GM21515 (cell line): ENCODE data around the gene COQ4.
"Not testable (repeated sequence)": the region's sequence is repeated elsewhere in the genome, so short reads cannot be mapped to it uniquely, and the experiment has no call there.

Source experiments
- ATAC-seq: cut with Tn5 transposase; IDR thresholded peaks from one replicate; pipeline ENCODE4 v1.9.1; 2021; ENCODE audit not compliant: unreplicated experiment

Gene COQ4

GRCh38 chr9:128322404-128323211 lies at the start of gene COQ4, which contains the start of gene TRUB2:
Gene COQ4, plus strand, starts transcription at chr9:128322839. Its CDS starts 20 bp downstream, at chr9:128322859.
Gene TRUB2, minus strand, starts transcription at chr9:128322447. Its CDS starts 39 bp downstream, at chr9:128322408.
- peak; percentile 72 for ATAC-seq

GRCh38 chr9:128274245-128274644 lies 48.4 kb upstream of the COQ4 start:
- no peak for ATAC-seq

GRCh38 chr9:128275198-128276007 lies 47.2 kb upstream of the COQ4 start, which contains the start of gene GOLGA2:
Gene GOLGA2, minus strand, starts transcription at chr9:128276007. Its CDS starts 31 bp downstream, at chr9:128275976.
- peak; percentile 41 for ATAC-seq

- ATAC-seq: peak; percentile 93
Measured at GRCh38 chr9:128276008-128276573, 46.5 kb upstream of the COQ4 start, which contains the start of gene SWI5. Gene SWI5, plus strand, starts transcription at chr9:128276276.

GRCh38 chr9:128276574-128277270 lies 45.9 kb upstream of the COQ4 start:
- ATAC-seq: peak; percentile 8

GRCh38 chr9:128279088-128280073 lies 43.3 kb upstream of the COQ4 start:
- not testable (repeated sequence) for ATAC-seq

GRCh38 chr9:128280084-128280622 lies 42.5 kb upstream of the COQ4 start:
- no peak for ATAC-seq

- ATAC-seq: no peak
Measured at GRCh38 chr9:128282500-128282899, 40.1 kb upstream of the COQ4 start.

GRCh38 chr9:128285033-128285784 lies 37.4 kb upstream of the COQ4 start:
- ATAC-seq: no peak

GRCh38 chr9:128286440-128286839 lies 36.2 kb upstream of the COQ4 start:
- ATAC-seq: no peak

- ATAC-seq: no peak
Measured at GRCh38 chr9:128288273-128289004, 34.2 kb upstream of the COQ4 start.

- ATAC-seq: no peak
Measured at GRCh38 chr9:128292009-128292408, 30.6 kb upstream of the COQ4 start.

- ATAC-seq: no peak
Measured at GRCh38 chr9:128293091-128293490, 29.5 kb upstream of the COQ4 start.

GRCh38 chr9:128294142-128294541 lies 28.5 kb upstream of the COQ4 start:
- ATAC-seq: no peak

GRCh38 chr9:128296340-128297220 lies 26.1 kb upstream of the COQ4 start:
- no peak for ATAC-seq

- no peak for ATAC-seq
Measured at GRCh38 chr9:128297221-128297773, 25.3 kb upstream of the COQ4 start.
